Brain pericyte (primary cell): ENCODE data around the gene FAM13B.

Experiments used
- DNase-seq: peaks from one replicate; pipeline ENCODE4 v3.0.0-alpha.2; 2012; ENCODE audit warnings: low read depth, low spot score

Gene FAM13B

GRCh38 chr5:137901011-137901817, 131.7 kb downstream of the FAM13B start:
- DNase-seq, result no peak

GRCh38 chr5:137899493-137899892, 133.4 kb downstream of the FAM13B start:
- DNase-seq, result no peak

GRCh38 chr5:137896560-137896959, 136.3 kb downstream of the FAM13B start:
- DNase-seq, result no peak

GRCh38 chr5:137894586-137894985, 138.3 kb downstream of the FAM13B start:
- no peak for DNase-seq

- DNase-seq, result no peak
Measured at GRCh38 chr5:137891849-137892248, 141.0 kb downstream of the FAM13B start.

GRCh38 chr5:137890845-137891244, 142.0 kb downstream of the FAM13B start:
- no peak for DNase-seq

GRCh38 chr5:137888863-137889759, 143.8 kb downstream of the FAM13B start, which contains the start of gene PKD2L2:
TSS of gene PKD2L2 (plus strand) at chr5:137889457. CDS start at chr5:137889492, 35 bp downstream.
- peak; percentile 49 for DNase-seq

- DNase-seq, result no peak
Measured at GRCh38 chr5:137888466-137888862, 144.4 kb downstream of the FAM13B start.
